NCI-H774 (cell line): ENCODE measurements around the gene UHMK1.
"Not testable (repeated sequence)": the region's sequence is repeated elsewhere in the genome, so short reads cannot be mapped to it uniquely, and the experiment has no call there.

ENCODE experiments used
- DNase-seq: peaks from one replicate; lab custom pipeline; 2025; lab: John Stamatoyannopoulos, UW

UHMK1 gene, protein sequence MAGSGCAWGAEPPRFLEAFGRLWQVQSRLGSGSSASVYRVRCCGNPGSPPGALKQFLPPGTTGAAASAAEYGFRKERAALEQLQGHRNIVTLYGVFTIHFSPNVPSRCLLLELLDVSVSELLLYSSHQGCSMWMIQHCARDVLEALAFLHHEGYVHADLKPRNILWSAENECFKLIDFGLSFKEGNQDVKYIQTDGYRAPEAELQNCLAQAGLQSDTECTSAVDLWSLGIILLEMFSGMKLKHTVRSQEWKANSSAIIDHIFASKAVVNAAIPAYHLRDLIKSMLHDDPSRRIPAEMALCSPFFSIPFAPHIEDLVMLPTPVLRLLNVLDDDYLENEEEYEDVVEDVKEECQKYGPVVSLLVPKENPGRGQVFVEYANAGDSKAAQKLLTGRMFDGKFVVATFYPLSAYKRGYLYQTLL

GRCh38 chr1:162497723-162498495, at the start of gene UHMK1:
UHMK1 (plus strand) TSS chr1:162497818; CDS start chr1:162498001, 183 bp downstream.
- DNase-seq, result peak; percentile 91

DNA sequence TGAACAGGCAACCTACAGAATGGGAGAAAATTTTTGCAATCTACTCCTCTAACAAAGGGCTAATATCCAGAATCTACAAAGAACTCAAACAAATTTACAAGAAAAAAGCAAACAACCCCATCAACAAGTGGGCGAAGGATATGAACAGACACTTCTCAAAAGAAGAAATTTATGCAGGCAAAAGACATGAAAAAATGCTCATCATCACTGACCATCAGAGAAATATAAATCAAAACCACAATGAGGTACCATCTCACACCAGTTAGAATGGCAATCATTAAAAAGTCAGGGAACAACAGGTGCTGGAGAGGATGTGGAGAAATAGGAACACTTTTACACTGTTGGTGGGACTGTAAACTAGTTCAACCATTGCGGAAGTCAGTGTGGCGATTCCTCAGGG, 43.3 kb upstream of the UHMK1 start:
- not testable (repeated sequence) for DNase-seq

DNA sequence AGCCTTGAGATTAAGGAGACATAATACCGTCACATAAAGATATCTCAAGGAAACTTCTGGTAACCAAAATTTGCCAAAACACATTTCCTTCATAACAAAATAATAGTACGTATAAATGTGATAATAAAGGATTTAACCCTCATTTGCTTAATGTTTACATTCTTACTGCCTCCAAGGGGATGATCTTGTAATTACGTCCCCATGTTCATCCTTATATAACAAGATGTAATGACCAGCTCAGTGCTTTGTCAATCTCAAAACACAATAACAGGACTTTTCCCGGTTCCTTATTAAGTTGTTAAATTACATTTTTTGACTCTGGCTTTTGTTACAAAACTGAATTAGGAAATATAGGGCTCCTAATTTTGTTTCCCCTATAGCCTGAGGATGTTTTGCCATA, 41.3 kb upstream of the UHMK1 start:
- no peak for DNase-seq

GRCh38 chr1:162458236-162458635, 39.4 kb upstream of the UHMK1 start:
- no peak for DNase-seq

GRCh38 chr1:162462425-162462824, 35.2 kb upstream of the UHMK1 start:
- not testable (repeated sequence) for DNase-seq

DNA sequence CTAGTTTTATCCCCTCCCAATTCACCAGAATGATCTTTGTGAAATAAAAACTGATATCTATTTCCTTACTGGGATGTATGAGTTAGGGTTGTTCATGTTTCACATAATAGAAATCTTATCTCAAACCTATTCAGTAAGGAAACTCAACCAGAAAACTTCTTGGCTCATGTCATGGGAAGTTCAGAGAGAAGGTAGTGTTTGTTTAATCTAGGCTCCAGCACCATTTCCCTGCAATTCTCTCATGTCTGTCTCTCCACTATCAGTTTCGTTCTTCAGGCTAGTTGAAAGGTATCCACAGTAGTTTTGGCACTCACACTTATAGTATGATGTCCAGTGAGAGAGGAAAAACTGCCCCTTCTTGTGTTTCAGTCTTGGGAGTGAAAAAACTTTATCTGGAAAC, 34.6 kb upstream of the UHMK1 start:
- no peak for DNase-seq

- no peak for DNase-seq
Measured at GRCh38 chr1:162466797-162467196, 30.8 kb upstream of the UHMK1 start.

DNA sequence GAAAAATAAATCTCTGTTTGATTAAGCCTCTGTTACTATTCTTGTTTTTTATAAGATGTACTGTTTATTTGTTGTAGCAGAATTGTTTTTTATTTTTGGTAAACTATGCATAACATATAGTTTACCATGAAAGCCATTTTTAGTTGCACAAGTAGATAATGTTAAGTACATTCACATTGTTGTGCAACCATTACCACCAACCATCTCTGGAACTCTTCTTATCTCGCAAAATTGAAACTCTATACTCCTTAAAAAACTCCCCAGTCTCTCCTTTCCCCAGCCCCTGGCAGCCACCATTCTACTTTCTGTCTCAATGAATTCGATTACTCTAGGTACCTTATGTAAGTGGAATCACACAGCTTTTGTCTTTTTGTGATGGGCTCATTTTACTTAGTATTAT, 27.4 kb upstream of the UHMK1 start:
- DNase-seq, result no peak

DNA sequence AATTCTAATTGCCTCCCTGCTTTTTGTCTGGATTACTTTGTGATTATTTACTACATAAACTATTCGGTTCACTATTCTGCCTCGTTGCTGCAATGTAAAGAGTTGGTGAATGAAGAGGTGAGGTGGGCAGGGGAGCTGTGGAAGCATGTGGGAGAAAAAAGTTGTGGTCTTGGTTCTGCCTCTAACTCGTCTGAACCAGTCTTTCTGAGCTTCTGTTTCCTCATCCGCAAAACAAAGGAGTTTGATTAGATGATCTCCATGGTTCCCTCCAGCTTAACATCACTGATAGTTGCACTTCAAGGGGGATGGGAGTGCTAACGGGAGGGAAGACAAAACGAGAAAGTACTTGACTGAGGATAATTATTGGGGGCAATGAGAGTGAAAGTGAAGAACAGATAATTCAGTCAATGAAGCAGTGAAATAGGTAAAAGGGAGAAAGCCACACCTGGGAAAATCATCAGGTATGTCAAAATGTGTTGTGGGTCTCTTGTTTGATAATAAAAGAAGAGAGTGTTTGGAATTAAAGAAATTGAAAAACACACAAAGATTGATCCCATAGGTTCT, 26.2 kb upstream of the UHMK1 start:
- no peak for DNase-seq

GRCh38 chr1:162475089-162475488, 22.5 kb upstream of the UHMK1 start:
- DNase-seq, result no peak

- DNase-seq, result no peak
Measured at GRCh38 chr1:162475539-162476185, 22.0 kb upstream of the UHMK1 start.

GRCh38 chr1:162476620-162477019, 21.0 kb upstream of the UHMK1 start:
- DNase-seq, result no peak

- no peak for DNase-seq
Measured at GRCh38 chr1:162485236-162485635, 12.4 kb upstream of the UHMK1 start.

GRCh38 chr1:162487241-162487640, 10.4 kb upstream of the UHMK1 start:
- DNase-seq, result no peak

DNA sequence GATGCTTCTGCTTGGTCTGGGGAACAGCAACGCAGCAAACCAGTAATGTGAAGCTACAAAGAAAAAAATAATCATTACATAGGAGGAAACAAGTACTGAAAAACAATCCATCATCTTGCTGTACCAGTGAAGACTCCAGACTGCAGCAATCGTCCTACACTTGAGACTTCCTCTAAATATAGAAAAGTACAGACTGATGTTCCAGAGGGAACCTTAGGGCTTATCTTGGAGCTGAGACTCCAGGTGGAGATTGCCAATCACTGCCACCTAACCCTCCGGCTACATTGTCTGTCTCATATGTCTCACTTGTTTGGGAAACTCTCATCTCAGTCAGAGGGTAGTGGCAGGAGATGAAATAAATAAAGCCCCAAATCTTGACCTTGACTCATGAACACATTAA, 9.4 kb upstream of the UHMK1 start:
- no peak for DNase-seq

- DNase-seq, result not testable (repeated sequence)
Measured at GRCh38 chr1:162495531-162496233, 1.9 kb upstream of the UHMK1 start.

DNA sequence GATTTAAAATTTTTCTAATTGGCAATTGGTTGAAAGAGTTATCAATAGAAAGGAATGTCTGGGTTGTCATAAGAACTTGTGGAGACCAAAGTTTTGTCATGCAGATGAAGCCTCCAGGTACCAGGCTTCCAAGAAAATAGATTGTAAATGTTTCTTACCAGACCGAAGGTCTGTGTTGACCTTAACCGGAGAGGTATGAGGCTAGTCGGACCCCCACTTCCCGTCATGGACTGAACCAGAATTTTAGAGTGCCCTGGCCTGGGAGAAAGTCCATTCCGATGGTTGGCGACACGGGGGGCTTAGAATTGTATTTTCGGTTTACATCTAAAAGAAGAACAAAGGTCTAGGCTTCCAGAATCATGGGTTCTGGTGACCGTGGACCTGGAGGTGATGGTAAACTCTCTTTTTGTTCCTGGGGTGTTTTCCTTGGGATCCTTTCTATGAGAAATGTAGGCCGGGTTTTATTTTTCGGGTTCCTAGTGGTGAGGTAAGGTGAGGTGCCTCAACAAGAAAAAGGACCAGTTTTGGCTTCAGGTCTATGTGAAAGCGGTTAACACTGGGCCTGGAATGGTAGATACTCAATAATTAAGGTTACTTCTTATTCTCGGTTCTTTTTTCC, 405 bp upstream of the UHMK1 start:
- no peak for DNase-seq

- DNase-seq, result no peak
Measured at GRCh38 chr1:162498496-162498810, 835 bp downstream of the UHMK1 start.

GRCh38 chr1:162500805-162501204, 3.2 kb downstream of the UHMK1 start:
- DNase-seq, result no peak

DNA sequence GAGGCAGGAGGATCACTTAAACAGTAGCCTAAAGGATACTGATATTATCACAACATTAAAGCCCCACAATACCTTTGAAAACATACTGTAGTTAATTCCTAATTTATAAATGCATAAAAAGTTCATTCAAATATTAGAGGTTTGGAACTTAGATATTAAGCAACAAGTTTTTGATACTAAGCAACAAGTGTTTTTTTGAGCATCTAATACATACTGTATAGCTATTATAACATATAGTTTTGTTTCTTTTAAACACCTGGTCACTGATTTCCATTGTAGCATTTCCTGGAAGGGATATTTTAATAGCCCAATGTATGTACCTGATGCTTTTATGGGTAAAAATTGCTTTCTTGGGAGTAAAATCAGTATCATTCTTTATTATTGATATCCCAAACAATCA, 4.5 kb downstream of the UHMK1 start:
- DNase-seq, result no peak

GRCh38 chr1:162502928-162503327, 5.3 kb downstream of the UHMK1 start:
- DNase-seq, result no peak

DNA sequence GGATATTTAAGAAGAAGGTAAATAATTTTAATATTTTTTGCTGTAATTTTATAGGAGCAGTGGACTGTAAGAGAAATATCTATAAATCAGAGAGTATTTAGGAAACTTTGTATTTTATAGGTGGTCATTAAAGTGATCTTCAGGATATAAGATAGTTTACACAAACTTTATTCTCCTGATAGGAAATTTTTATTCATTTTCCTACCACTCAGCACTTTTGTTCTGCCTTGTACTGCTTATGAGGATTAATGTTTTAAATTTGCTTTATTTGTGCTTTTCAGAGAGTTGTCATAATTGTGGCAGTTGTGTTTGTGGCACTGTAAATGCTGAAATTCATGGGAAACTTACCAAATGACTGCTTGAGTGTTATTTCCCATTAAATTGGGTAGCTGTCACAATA, 29.7 kb downstream of the UHMK1 start:
- no peak for DNase-seq
